SK-N-SH (cell line): Measurements from ENCODE around the gene NPDC1.

Experiments
- EZH2phosphoT487 ChIP-seq: fragments of 200-600 bp; sonication (generic); IDR thresholded peaks from 2 replicates; pipeline ENCODE4 v1.6.1; 2017; ENCODE audit warnings: low read depth, mixed run types, mild to moderate bottlenecking, antibody characterized with exemption, moderate library complexity, borderline replicate concordance
- POLR2AphosphoS5 ChIP-seq: IDR thresholded peaks from 2 replicates; pipeline ENCODE4 v1.6.1; 2012; ENCODE audit warnings: low read depth, low read length
- TCF12 ChIP-seq: IDR thresholded peaks from 2 replicates; pipeline ENCODE4 v1.4.0; 2012
- TF ChIP-seq, protein P1 (sequence below): fragments of 200-600 bp; sonication (generic); IDR thresholded peaks from 2 replicates; pipeline ENCODE4 v1.6.1; 2017; ENCODE audit warnings: antibody characterized with exemption, mild to moderate bottlenecking, moderate library complexity

DNA sequence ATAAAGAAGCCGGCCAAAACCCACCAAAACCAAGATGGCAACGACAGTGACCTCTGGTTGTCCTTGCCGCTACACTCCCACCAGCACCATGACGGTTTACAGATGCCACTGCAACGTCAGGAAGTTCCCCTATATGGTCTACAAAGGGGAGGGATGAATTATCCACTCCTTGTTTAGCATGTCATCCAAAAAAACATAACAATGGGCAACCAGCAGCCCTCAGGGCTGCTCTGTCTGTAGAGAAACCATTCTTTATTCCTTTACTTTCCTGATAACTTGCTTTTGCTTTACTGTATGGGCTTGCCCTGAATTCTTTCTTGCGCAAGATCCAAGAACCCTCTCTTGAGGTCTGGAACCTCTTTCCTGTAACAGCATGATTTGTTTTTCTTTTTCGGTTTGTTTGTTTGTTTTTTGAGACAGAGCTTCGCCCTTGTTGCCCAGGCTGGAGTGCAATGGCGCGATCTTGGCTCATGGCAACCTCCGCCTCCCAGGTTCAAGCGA, 29.3 kb upstream of the NPDC1 start:
- TF ChIP-seq, protein P1, sequence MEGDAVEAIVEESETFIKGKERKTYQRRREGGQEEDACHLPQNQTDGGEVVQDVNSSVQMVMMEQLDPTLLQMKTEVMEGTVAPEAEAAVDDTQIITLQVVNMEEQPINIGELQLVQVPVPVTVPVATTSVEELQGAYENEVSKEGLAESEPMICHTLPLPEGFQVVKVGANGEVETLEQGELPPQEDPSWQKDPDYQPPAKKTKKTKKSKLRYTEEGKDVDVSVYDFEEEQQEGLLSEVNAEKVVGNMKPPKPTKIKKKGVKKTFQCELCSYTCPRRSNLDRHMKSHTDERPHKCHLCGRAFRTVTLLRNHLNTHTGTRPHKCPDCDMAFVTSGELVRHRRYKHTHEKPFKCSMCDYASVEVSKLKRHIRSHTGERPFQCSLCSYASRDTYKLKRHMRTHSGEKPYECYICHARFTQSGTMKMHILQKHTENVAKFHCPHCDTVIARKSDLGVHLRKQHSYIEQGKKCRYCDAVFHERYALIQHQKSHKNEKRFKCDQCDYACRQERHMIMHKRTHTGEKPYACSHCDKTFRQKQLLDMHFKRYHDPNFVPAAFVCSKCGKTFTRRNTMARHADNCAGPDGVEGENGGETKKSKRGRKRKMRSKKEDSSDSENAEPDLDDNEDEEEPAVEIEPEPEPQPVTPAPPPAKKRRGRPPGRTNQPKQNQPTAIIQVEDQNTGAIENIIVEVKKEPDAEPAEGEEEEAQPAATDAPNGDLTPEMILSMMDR = no peak
- TF ChIP-seq POLR2AphosphoS5 (no peak), EZH2phosphoT487 (no peak), TCF12 (no peak)
